Stomach smooth muscle (tissue), 2 donors: Measurements from ENCODE around the gene TMEM59.
"Not testable (repeated sequence)": the region's sequence is repeated elsewhere in the genome, so short reads cannot be mapped to it uniquely, and the experiment has no call there.

ENCODE experiments used
- H3K27ac ChIP-seq: one replicate; pipeline ENCODE4 v1.7.0; 2013; ENCODE audit warnings: mild to moderate bottlenecking, low read length, inconsistent platforms
- H3K27me3 ChIP-seq, 2 donors: one replicate each; pipeline ENCODE4 v1.7.0; 2013; ENCODE audit warnings: low read length in 2 of 2; ENCODE audit not compliant: insufficient read depth in 2 of 2, control insufficient read depth in 1 of 2
- H3K36me3 ChIP-seq, 2 donors: one replicate each; pipeline ENCODE4 v1.7.0; 2013; ENCODE audit warnings: low read length in 2 of 2; ENCODE audit not compliant: control insufficient read depth in 2 of 2, insufficient read depth in 2 of 2
- H3K4me1 ChIP-seq: one replicate; pipeline ENCODE4 v1.7.0; 2013; ENCODE audit warnings: low read length; ENCODE audit not compliant: control insufficient read depth, insufficient read depth
- H3K4me3 ChIP-seq, 2 donors: one replicate each; pipeline ENCODE4 v1.7.0; 2013; ENCODE audit warnings: low read length in 2 of 2
- H3K9ac ChIP-seq, 2 donors: one replicate each; pipeline ENCODE4 v1.7.0; 2013; ENCODE audit warnings: low read length in 2 of 2, mild to moderate bottlenecking in 1 of 2
- H3K9me3 ChIP-seq, 2 donors: one replicate each; pipeline ENCODE4 v1.7.0; 2013; ENCODE audit warnings: low read length in 2 of 2; ENCODE audit not compliant: control insufficient read depth in 2 of 2
- donor health status: healthy.
- donor health status: Pancreatic carcinoma.

The TMEM59 gene

DNA sequence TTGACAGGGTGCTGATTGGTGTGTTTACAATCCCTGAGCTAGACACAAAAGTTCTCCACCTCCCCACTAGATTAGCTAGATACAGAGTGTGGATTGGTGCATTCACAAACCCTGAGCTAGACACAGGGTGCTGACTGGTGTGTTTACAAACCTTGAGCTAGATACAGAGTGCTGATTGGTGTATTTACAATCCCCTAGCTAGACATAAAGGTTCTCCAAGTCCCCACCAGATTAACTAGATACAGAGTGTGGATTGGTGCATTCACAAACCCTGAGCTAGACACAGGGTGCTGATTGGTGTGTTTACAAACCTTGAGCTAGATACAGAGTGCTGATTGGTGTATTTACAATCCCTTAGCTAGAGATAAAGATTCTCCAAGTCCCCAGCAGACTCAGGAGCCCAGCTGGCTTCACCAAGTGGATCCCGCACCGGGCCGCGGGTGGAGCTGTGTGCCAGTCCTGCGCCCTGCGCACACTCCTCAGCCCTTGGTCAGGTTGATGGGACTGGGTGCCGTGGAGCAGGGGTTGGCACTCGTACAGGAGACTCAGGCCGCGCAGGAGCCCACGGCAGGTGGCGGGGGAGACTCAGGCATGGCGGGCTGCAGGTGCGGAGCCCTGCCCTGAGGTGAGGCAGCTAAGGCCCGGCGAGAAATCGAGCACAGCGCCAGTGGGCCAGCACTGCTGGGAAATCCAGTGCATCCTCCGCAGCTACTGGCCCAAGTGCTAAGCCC lies 49.1 kb downstream of the TMEM59 start:
- H3K36me3 ChIP-seq, H3K9ac ChIP-seq, H3K9me3 ChIP-seq, H3K27me3 ChIP-seq, H3K27ac ChIP-seq, H3K4me1 ChIP-seq, H3K4me3 ChIP-seq: not testable (repeated sequence)

DNA sequence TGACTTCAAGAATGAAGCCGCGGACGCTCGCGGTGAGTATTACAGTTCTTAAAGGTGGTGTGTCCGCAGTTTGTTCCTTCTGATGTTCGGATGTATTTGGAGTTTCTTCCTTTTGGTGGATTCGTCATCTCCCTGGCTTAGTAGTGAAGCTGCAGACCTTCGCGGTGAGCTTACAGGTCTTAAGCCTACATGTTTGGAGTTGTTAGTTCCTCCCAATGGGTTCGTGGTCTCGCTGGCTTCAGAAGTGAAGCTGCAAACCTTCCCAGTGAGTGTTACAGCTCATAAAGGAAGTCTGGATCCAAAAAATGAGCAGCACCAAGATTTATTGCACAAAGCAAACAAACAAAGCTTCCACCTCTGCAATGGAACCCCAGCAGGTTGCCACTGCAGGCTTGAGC lies 49.8 kb downstream of the TMEM59 start:
- no peak overlapping the region for H3K27ac ChIP-seq
- peaks cover 0 to 2% of the 10 kb centered on the region in 2 donors for H3K27me3 ChIP-seq
- H3K4me3 ChIP-seq, result no peak overlapping the region
- no peaks in the 10 kb centered on the region for H3K4me1 ChIP-seq
- no peaks in the 10 kb centered on the region for H3K36me3 ChIP-seq
- no peak overlapping the region for H3K9ac ChIP-seq
- H3K9me3 ChIP-seq, result no peaks in the 10 kb centered on the region

DNA sequence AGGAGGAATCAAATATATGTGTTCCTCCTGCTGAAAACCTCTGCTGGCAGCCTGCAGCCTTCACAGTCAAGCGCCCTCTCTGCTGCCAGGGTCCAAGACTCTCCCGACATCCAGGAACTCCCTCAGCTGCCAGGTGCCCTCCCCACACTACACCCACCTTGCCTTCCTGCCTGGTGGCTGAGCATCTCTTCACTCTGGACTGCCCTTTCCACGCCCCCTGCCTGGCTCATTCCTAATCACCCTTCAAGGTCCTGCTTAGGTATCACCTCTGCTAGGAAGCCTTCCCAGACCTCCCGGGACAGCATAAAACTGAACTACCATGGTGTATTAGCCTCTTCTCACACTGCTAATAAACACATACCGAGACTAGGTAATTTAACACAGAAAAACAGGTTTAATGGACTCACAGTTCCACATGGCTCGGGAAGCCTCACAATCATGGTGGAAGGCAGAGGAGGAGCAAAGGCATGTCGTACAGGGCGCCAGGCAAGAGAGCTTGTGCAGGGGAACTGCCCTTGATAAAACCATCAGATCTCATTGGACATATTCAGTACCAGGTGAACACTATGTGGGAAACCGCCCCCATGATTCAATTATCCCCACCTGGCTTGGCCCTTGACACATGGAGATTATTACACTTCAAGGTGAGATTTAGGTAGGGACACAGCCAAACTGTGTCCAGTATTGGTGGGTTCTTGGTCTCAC lies 50.3 kb downstream of the TMEM59 start:
- no peak overlapping the region for H3K4me3 ChIP-seq
- no peaks in the 10 kb centered on the region for H3K9me3 ChIP-seq
- peaks cover 0 to under 1% of the 10 kb centered on the region in 2 donors for H3K27me3 ChIP-seq
- H3K36me3 ChIP-seq, result no peaks in the 10 kb centered on the region
- H3K4me1 ChIP-seq, result no peaks in the 10 kb centered on the region
- H3K27ac ChIP-seq, result no peak overlapping the region
- no peak overlapping the region for H3K9ac ChIP-seq

DNA sequence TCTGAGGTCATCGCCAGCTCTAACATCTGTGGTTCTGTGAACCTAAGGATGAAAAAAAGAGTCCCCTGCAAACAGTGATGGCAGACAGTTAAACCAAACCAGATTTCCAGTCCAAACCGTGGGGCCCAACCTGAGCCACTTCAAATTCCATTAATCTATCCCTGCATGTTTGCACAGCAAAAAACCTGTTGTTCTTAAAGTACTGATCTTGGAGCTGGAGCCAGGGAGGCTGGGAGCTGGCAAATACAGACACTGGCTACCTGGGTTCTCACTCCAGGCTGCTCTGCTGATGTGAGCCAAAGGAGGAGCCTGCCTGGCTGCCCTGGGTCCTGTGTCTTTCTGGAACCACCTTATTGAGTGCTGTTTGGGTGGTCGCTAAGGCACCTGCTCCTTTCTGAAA lies 51.4 kb downstream of the TMEM59 start:
- Histone ChIP-seq H3K36me3 (no peaks in the 10 kb centered on the region), H3K27me3 (no peaks in the 10 kb centered on the region)

GRCh38 chr1:53999920-54000319 lies 53.1 kb downstream of the TMEM59 start:
- Histone ChIP-seq H3K27me3 (no peaks in the 10 kb centered on the region), H3K4me3 (no peak overlapping the region), H3K9ac (no peak overlapping the region), H3K27ac (no peak overlapping the region), H3K9me3 (no peaks in the 10 kb centered on the region), H3K36me3 (no peaks in the 10 kb centered on the region), H3K4me1 (no peaks in the 10 kb centered on the region)

More for the DNA sequence above, 51.4 kb downstream of the TMEM59 start:
- H3K27ac ChIP-seq, result no peak overlapping the region
- H3K4me1 ChIP-seq, result no peaks in the 10 kb centered on the region
- H3K9ac ChIP-seq, result no peak overlapping the region
- H3K4me3 ChIP-seq, result no peak overlapping the region
- no peaks in the 10 kb centered on the region for H3K9me3 ChIP-seq

DNA sequence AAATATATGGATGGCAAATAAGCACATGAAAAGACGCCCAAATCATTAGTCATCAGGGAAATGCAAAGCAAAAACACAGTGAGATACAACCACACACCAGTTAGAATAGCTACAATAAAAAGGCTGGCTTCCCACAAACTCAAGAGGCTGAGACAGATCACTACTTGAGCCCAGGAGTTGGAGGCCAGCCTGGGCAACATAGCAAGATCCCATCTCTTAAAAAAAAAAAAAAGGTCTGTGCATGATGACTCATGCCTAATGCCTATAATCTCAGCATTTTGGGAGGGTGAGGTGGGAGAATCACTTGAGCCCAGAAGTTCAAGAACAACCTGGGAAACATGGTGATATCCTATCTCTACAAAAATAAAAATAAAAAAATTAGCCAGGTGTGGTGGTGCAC lies 54.8 kb downstream of the TMEM59 start:
- Histone ChIP-seq H3K9me3 (no peaks in the 10 kb centered on the region), H3K27me3 (no peaks in the 10 kb centered on the region), H3K4me1 (no peaks in the 10 kb centered on the region), H3K27ac (no peak overlapping the region), H3K9ac (no peak overlapping the region), H3K4me3 (no peak overlapping the region), H3K36me3 (no peaks in the 10 kb centered on the region)

DNA sequence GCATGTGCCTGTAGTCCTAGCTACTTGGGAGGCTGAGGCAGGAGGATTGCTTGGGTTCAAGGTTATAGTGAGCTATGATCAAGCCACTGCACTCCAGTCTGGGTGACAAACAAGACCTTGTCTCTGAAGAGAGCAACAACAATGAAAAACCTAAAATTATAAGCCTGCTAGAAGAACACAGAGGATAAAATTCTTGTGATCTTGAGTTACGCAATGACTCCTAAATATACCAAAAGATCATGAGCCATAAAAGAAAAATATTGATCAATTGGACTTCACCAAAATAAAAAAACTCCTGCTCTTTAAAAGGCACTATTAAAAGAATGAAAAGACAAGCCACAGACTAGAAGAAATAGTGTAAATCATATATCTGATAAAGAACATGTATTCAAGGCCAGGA lies 57.3 kb downstream of the TMEM59 start:
- H3K9me3 ChIP-seq, result no peaks in the 10 kb centered on the region
- H3K27me3 ChIP-seq, result no peaks in the 10 kb centered on the region
- H3K36me3 ChIP-seq, result no peaks in the 10 kb centered on the region
- H3K9ac ChIP-seq, result no peak overlapping the region
- no peak overlapping the region for H3K27ac ChIP-seq
- no peak overlapping the region for H3K4me3 ChIP-seq
- H3K4me1 ChIP-seq, result no peaks in the 10 kb centered on the region

DNA sequence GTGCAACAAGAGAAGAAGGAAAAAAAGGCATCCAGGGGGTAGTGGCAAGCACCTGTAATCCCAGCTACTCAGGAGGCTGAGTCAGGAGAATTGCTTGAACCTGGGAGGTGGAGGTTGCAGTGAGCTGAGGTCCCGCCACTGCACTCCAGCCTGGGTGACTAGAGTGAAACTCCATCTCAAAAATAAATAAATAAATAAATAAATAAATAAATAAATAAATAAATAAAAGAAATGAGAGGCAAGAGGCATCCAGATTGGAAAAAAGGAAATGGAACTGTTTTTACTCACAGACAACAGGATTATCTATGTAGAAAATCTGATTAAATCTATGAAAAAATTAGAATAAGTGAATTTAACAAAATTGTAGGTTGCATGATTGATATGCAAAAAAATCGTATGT lies 58.5 kb downstream of the TMEM59 start:
- not testable (repeated sequence) for H3K9ac ChIP-seq, H3K27me3 ChIP-seq, H3K27ac ChIP-seq, H3K4me3 ChIP-seq, H3K4me1 ChIP-seq, H3K9me3 ChIP-seq, H3K36me3 ChIP-seq

- Histone ChIP-seq H3K27ac (no peak overlapping the region), H3K27me3 (no peaks in the 10 kb centered on the region), H3K9ac (no peak overlapping the region), H3K4me3 (no peak overlapping the region), H3K4me1 (no peaks in the 10 kb centered on the region), H3K9me3 (no peaks in the 10 kb centered on the region), H3K36me3 (no peaks in the 10 kb centered on the region)
Observed at GRCh38 chr1:53992085-53992874, 60.7 kb downstream of the TMEM59 start.

DNA sequence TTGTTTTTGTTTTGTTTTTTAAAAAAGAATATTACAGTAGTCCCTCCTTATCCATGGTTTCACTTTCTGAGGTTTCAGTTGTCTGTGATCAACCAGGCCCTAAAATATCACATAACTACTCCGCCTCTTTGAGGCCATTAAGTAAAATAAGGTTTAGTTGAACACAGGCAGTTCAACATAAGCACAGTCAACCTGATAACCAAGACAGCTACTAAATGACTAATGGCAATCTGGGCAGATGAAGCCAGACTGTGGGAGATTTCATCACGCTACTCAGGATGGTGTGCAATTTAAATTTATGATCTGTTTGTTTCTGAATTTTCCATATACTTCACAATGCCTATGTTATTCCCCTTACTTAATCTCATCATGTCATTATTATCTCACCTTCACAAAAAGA lies 65.1 kb downstream of the TMEM59 start:
- H3K9ac ChIP-seq, result no peak overlapping the region
- no peaks in the 10 kb centered on the region for H3K9me3 ChIP-seq
- H3K27me3 ChIP-seq, result no peaks in the 10 kb centered on the region
- H3K27ac ChIP-seq, result no peak overlapping the region
- H3K4me3 ChIP-seq, result no peak overlapping the region
- H3K4me1 ChIP-seq, result no peaks in the 10 kb centered on the region
- H3K36me3 ChIP-seq, result no peaks in the 10 kb centered on the region
